Liver (tissue), 9 donors: ENCODE measurements around the gene THBS2. TPM values are rescaled to one million over a fixed set of nuclear protein-coding genes. Genes with fewer than 3 reads are reported as not detected.
"Not testable (repeated sequence)": the region's sequence is repeated elsewhere in the genome, so short reads cannot be mapped to it uniquely, and the experiment has no call there.

Experiments
- DNase-seq: peaks from one replicate; pipeline ENCODE4 v3.0.0-alpha.2; 2017; ENCODE audit warnings: low spot score
- H3K27ac ChIP-seq, 2 donors: one replicate each; pipeline ENCODE4 v1.7.0; 2013; ENCODE audit warnings: inconsistent platforms in 2 of 2, low read length in 2 of 2, control low read depth in 1 of 2, low read depth in 1 of 2, mild to moderate bottlenecking in 1 of 2
- H3K27me3 ChIP-seq, 4 donors: one replicate each; pipeline versions ENCODE4 v1.6.1 to v1.7.0; 2013; ENCODE audit warnings: low read length in 3 of 4, inconsistent platforms in 1 of 4, mild to moderate bottlenecking in 1 of 4, moderate library complexity in 1 of 4; ENCODE audit not compliant: control insufficient read depth in 4 of 4, insufficient read depth in 4 of 4
- H3K36me3 ChIP-seq, 4 donors: one replicate each; pipeline versions ENCODE4 v1.6.1 to v1.7.0; 2013; ENCODE audit warnings: low read length in 3 of 4, mild to moderate bottlenecking in 3 of 4, low read depth in 1 of 4, moderate library complexity in 1 of 4; ENCODE audit not compliant: control insufficient read depth in 4 of 4, insufficient read depth in 3 of 4
- H3K4me1 ChIP-seq, 4 donors: one replicate each; pipeline versions ENCODE4 v1.6.1 to v1.7.0; 2013; ENCODE audit warnings: low read length in 3 of 4, mild to moderate bottlenecking in 3 of 4, moderate library complexity in 1 of 4; ENCODE audit not compliant: control insufficient read depth in 4 of 4, insufficient read depth in 4 of 4
- H3K4me3 ChIP-seq, 3 donors: one replicate each; pipeline versions ENCODE4 v1.6.1 to v1.7.0; 2013; ENCODE audit warnings: low read length in 3 of 3, control low read depth in 1 of 3, low read depth in 1 of 3, mild to moderate bottlenecking in 1 of 3
- H3K9ac ChIP-seq, 2 donors: one replicate each; pipeline ENCODE4 v1.7.0; 2013; ENCODE audit warnings: low read length in 2 of 2, mild to moderate bottlenecking in 2 of 2, moderate library complexity in 2 of 2, control low read depth in 1 of 2, low read depth in 1 of 2
- H3K9me3 ChIP-seq, 4 donors: one replicate each; pipeline versions ENCODE4 v1.6.1 to v1.7.0; 2013; ENCODE audit warnings: low read length in 3 of 4; ENCODE audit not compliant: control insufficient read depth in 4 of 4
- ATF3 ChIP-seq: IDR thresholded peaks from 2 replicates; pipeline ENCODE4 v1.6.1; 2016; ENCODE audit warnings: antibody characterized with exemption
- EGR1 ChIP-seq, 2 donors: IDR thresholded peaks; 2 replicates each; pipeline ENCODE4 v1.6.1; 2016 to 2018; ENCODE audit warnings: antibody characterized with exemption in 2 of 2, low read depth in 2 of 2
- FOXA1 ChIP-seq: IDR thresholded peaks from 2 replicates; pipeline ENCODE4 v1.6.1; 2016; ENCODE audit warnings: antibody characterized with exemption
- FOXA2 ChIP-seq: IDR thresholded peaks from 2 replicates; pipeline ENCODE4 v1.6.1; 2016; ENCODE audit warnings: antibody characterized with exemption
- GABPA ChIP-seq, 2 donors: IDR thresholded peaks in 1 of 2; conservative IDR thresholded peaks in 1 of 2; 2 replicates each; pipeline ENCODE4 v1.6.1; 2016; ENCODE audit warnings: antibody characterized with exemption in 2 of 2, mild to moderate bottlenecking in 1 of 2, moderate library complexity in 1 of 2
- HNF4A ChIP-seq, 2 donors: conservative IDR thresholded peaks; 2 replicates each; pipeline ENCODE4 v1.6.1; 2016; ENCODE audit warnings: antibody characterized with exemption in 2 of 2, mild to moderate bottlenecking in 2 of 2
- HNF4G ChIP-seq: IDR thresholded peaks from 2 replicates; pipeline ENCODE4 v1.6.1; 2016; ENCODE audit warnings: antibody characterized with exemption
- JUND ChIP-seq, 2 donors: IDR thresholded peaks; 2 replicates each; pipeline ENCODE4 v1.6.1; 2016; ENCODE audit warnings: antibody characterized with exemption in 2 of 2
- MAX ChIP-seq: IDR thresholded peaks from 2 replicates; pipeline ENCODE4 v1.6.1; 2016; ENCODE audit warnings: antibody characterized with exemption
- NR2F2 ChIP-seq: IDR thresholded peaks from 2 replicates; pipeline ENCODE4 v1.6.1; 2016; ENCODE audit warnings: antibody characterized with exemption
- RAD21 ChIP-seq, 2 donors: IDR thresholded peaks; 2 replicates each; pipeline ENCODE4 v1.6.1; 2016; ENCODE audit warnings: antibody characterized with exemption in 2 of 2, mild to moderate bottlenecking in 2 of 2
- RXRA ChIP-seq, 2 donors: IDR thresholded peaks; 2 replicates each; pipeline ENCODE4 v1.6.1; 2017 to 2018; ENCODE audit warnings: antibody characterized with exemption in 2 of 2, mild to moderate bottlenecking in 1 of 2
- SP1 ChIP-seq: IDR thresholded peaks from 2 replicates; pipeline ENCODE4 v1.6.1; 2018; ENCODE audit warnings: antibody characterized with exemption, mild to moderate bottlenecking
- TAF1 ChIP-seq: conservative IDR thresholded peaks from 2 replicates; pipeline ENCODE4 v1.6.1; 2016; ENCODE audit warnings: antibody characterized with exemption, mild to moderate bottlenecking
- YY1 ChIP-seq: IDR thresholded peaks from 2 replicates; pipeline ENCODE4 v1.6.1; 2016; ENCODE audit warnings: antibody characterized with exemption, mild to moderate bottlenecking
- WGBS: extraction: QIAGEN DNeasy Blood & Tissue Kit; methylation state at CpG from one replicate; pipeline ENCODE4 v1.1.7; 2013; 5-methylcytosine and 5-hydroxymethylcytosine counted together
- polyA plus RNA-seq, 2 donors: library from polyadenylated mRNA; stranded (reverse) in 1 of 2; unstranded in 1 of 2; fragments of 200-250 nt in 1 of 2; fragments of >200 nt in 1 of 2; fragmentation: Nextera tagmentation in 1 of 2; extraction: Ambion mirVana in 1 of 2; gene quantifications; one replicate each; pipeline versions ENCODE4 v1.2.1 to v1.2.3, GENCODE V29; 2013 to 2015
- total RNA-seq, 2 donors: library from RNA; depleted of rRNA; stranded (reverse); fragments of >200 nt; gene quantifications; one replicate each; pipeline ENCODE4 v1.2.3, GENCODE V29; 2014
- TF ChIP-seq, protein P1 (sequence below): IDR thresholded peaks from 2 replicates; pipeline ENCODE4 v1.6.1; 2016; ENCODE audit warnings: antibody characterized with exemption, mild to moderate bottlenecking
- TF ChIP-seq, protein P2 (sequence below): IDR thresholded peaks from 2 replicates; pipeline ENCODE4 v1.6.1; 2016; ENCODE audit warnings: antibody characterized with exemption
- donor health status: healthy.
- donor health status: healthy.
- donor health status: healthy.
- donor health status: healthy.
- donor health status: healthy.

THBS2 gene
- total and polyA plus RNA-seq, 4 donors: 0.35 to 7.6 (median 6.2) TPM

DNA sequence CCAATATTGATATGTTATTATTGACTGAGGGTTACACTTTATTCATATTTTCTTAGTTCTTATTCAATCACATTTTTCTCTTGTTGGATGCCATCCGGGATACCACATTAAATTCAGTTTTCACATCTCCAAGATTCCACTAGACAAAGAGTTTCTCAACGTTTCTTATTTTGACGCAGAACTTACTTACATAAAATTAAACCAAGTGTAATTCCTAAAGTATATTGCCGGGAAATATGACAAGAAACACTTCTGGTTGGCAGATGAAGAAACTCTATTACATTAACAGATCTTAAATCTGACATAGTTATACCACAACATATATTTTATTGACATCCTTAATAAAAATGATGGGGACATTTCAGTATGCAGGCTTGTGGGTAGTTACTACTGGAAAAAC lies 47.3 kb upstream of the THBS2 start:
- TF ChIP-seq MAX (no peak), GABPA (IDR thresholded peaks at IDR 0.05 in 1 of 2, conservative IDR thresholded peaks at IDR 0.05 in 1 of 2) (no peak), HNF4A (conservative IDR thresholded peaks at IDR 0.05) (no peak), YY1 (no peak), FOXA2 (no peak), FOXA1 (no peak), ATF3 (no peak), HNF4G (no peak), JUND (IDR thresholded peaks at IDR 0.05) (no peak), SP1 (no peak)
- TF ChIP-seq, protein P1, sequence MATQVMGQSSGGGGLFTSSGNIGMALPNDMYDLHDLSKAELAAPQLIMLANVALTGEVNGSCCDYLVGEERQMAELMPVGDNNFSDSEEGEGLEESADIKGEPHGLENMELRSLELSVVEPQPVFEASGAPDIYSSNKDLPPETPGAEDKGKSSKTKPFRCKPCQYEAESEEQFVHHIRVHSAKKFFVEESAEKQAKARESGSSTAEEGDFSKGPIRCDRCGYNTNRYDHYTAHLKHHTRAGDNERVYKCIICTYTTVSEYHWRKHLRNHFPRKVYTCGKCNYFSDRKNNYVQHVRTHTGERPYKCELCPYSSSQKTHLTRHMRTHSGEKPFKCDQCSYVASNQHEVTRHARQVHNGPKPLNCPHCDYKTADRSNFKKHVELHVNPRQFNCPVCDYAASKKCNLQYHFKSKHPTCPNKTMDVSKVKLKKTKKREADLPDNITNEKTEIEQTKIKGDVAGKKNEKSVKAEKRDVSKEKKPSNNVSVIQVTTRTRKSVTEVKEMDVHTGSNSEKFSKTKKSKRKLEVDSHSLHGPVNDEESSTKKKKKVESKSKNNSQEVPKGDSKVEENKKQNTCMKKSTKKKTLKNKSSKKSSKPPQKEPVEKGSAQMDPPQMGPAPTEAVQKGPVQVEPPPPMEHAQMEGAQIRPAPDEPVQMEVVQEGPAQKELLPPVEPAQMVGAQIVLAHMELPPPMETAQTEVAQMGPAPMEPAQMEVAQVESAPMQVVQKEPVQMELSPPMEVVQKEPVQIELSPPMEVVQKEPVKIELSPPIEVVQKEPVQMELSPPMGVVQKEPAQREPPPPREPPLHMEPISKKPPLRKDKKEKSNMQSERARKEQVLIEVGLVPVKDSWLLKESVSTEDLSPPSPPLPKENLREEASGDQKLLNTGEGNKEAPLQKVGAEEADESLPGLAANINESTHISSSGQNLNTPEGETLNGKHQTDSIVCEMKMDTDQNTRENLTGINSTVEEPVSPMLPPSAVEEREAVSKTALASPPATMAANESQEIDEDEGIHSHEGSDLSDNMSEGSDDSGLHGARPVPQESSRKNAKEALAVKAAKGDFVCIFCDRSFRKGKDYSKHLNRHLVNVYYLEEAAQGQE: no peak
- TF ChIP-seq, protein P2, sequence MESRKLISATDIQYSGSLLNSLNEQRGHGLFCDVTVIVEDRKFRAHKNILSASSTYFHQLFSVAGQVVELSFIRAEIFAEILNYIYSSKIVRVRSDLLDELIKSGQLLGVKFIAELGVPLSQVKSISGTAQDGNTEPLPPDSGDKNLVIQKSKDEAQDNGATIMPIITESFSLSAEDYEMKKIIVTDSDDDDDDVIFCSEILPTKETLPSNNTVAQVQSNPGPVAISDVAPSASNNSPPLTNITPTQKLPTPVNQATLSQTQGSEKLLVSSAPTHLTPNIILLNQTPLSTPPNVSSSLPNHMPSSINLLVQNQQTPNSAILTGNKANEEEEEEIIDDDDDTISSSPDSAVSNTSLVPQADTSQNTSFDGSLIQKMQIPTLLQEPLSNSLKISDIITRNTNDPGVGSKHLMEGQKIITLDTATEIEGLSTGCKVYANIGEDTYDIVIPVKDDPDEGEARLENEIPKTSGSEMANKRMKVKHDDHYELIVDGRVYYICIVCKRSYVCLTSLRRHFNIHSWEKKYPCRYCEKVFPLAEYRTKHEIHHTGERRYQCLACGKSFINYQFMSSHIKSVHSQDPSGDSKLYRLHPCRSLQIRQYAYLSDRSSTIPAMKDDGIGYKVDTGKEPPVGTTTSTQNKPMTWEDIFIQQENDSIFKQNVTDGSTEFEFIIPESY: no peak
- Histone ChIP-seq H3K9me3 (peaks cover 0 to 5% (median under 1%) of the 10 kb centered on the region in 4 donors), H3K27ac (no peak overlapping the region), H3K27me3 (no peaks in the 10 kb centered on the region), H3K9ac (no peak overlapping the region), H3K4me3 (no peak overlapping the region), H3K4me1 (no peaks in the 10 kb centered on the region), H3K36me3 (no peaks in the 10 kb centered on the region)
- WGBS: 86% methylated on average over 4 of the region's 4 CpGs
- no peak for DNase-seq

DNA sequence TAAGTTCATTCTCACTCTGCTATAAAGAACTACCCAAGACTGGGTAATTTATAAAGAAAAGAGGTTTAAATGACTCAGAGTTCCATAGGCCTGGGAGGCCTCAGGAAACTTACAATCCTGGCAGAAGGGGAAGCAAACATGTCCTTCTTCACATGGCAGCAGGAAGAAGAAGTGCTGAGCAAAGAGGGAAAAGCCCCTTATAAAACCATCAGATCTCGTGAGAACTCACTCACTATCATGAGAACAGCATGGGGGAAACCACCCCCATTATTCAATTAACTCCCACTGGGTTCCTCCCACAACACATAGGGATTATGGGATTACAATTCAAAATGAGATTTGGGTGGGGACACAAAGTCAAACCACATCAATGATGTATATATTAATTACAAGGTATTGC lies 45.0 kb upstream of the THBS2 start:
- not testable (repeated sequence) for H3K4me1 ChIP-seq, H3K27me3 ChIP-seq, H3K9ac ChIP-seq, H3K27ac ChIP-seq, DNase-seq, H3K36me3 ChIP-seq, H3K4me3 ChIP-seq
- WGBS: 74% methylated on average over 1 of the region's 1 CpG
- peaks cover 0 to 12% (median under 1%) of the 10 kb centered on the region in 4 donors for H3K9me3 ChIP-seq

DNA sequence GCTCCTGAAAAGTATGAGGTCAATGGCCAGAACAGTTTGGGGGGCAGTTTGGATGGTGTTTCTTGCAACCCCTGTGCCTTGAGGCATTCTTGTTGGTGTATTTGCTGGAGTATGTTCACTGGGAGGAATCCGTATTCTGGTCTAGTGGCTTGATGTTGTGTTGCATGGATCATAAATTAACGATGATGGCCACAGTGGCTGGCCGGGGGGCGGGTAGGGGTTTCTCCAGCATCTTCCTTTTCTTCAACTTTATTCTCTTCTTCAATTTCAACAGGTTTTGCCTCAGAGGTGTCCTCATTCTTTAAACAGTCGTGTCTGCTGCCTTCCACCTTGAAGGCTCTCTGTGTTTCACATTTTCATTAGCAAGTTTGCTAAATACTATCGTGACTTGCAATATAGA lies 43.0 kb upstream of the THBS2 start:
- Histone ChIP-seq H3K27me3 (no peaks in the 10 kb centered on the region), H3K9ac (no peak overlapping the region), H3K9me3 (peaks cover 0 to 12% (median under 1%) of the 10 kb centered on the region in 4 donors), H3K36me3 (no peaks in the 10 kb centered on the region), H3K4me1 (no peaks in the 10 kb centered on the region), H3K27ac (no peak overlapping the region), H3K4me3 (no peak overlapping the region)
- no peak for DNase-seq
- WGBS: 73% methylated on average over 6 of the region's 6 CpGs
- TF ChIP-seq FOXA1: no peak
- no peak for TF ChIP-seq EGR1 (IDR thresholded peaks at IDR 0.05; ENCODE audit: low read depth in 2 of 2)
- no peak for TF ChIP-seq RAD21 (IDR thresholded peaks at IDR 0.05)
- no peak for TF ChIP-seq HNF4G
- TF ChIP-seq HNF4A (conservative IDR thresholded peaks at IDR 0.05): no peak
- no peak for TF ChIP-seq NR2F2
- no peak for TF ChIP-seq GABPA (IDR thresholded peaks at IDR 0.05 in 1 of 2, conservative IDR thresholded peaks at IDR 0.05 in 1 of 2)
- no peak for TF ChIP-seq FOXA2
- no peak for TF ChIP-seq MAX
- TF ChIP-seq RXRA (IDR thresholded peaks at IDR 0.05): no peak
- no peak for TF ChIP-seq YY1
- no peak for TF ChIP-seq TAF1
- TF ChIP-seq, protein P1: no peak
- no peak for TF ChIP-seq JUND (IDR thresholded peaks at IDR 0.05)
- no peak for TF ChIP-seq SP1
- no peak for TF ChIP-seq ATF3
